K562 (cell line): Measurements from ENCODE around the gene LSM6. TPM values are rescaled to one million over a fixed set of nuclear protein-coding genes. Genes with fewer than 3 reads are reported as not detected.

Experiments used
- CAMTA2 ChIP-seq: fragments of 250-450 bp; sonication (Bioruptor Pico); conservative IDR thresholded peaks from 2 replicates; pipeline ENCODE4 v1.5.1; 2022
- HDAC8 ChIP-seq: fragments of 450-650 bp; IDR thresholded peaks from 2 replicates; pipeline ENCODE4 v1.6.1; 2016; ENCODE audit warnings: mild to moderate bottlenecking, missing genetic modification characterization, moderate library complexity, missing compliant biosample characterization
- IRF2 ChIP-seq: sonication (generic); formaldehyde crosslinking; IDR thresholded peaks from 2 replicates; pipeline ENCODE4 v1.8.1; 2022; ENCODE audit warnings: mild to moderate bottlenecking, missing genetic modification reagents
- KAT2B ChIP-seq: IDR thresholded peaks from one replicate; pipeline ENCODE4 v1.6.1; 2012; ENCODE audit warnings: low read depth, mild to moderate bottlenecking, control low read depth, inconsistent platforms, low read length, moderate library complexity
- KAT7 ChIP-seq: sonication (generic); formaldehyde crosslinking; IDR thresholded peaks from 2 replicates; pipeline ENCODE4 v1.8.0; 2022; ENCODE audit warnings: missing genetic modification reagents, mild to moderate bottlenecking, borderline replicate concordance
- MCM5 ChIP-seq: fragments of 450-650 bp; IDR thresholded peaks from 2 replicates; pipeline ENCODE4 v1.6.1; 2016; ENCODE audit warnings: low read depth
- MYBL2 ChIP-seq, 2 experiments: fragments of 450-650 bp in 1 of 2; sonication (generic) in 1 of 2; formaldehyde crosslinking in 1 of 2; IDR thresholded peaks; 2 replicates each; pipeline versions ENCODE4 v1.6.1 to v1.8.1; 2017 to 2022; ENCODE audit warnings: borderline replicate concordance in 1 of 2, inconsistent platforms in 1 of 2, low read depth in 1 of 2, mild to moderate bottlenecking in 1 of 2, missing genetic modification reagents in 1 of 2, moderate library complexity in 1 of 2
- MYC ChIP-seq, 2 experiments: fragments of 250-450 bp in 1 of 2; sonication (Bioruptor Pico) in 1 of 2; IDR thresholded peaks; 2 replicates each; pipeline versions ENCODE4 v1.5.1 to v1.6.1; 2012 to 2021; ENCODE audit warnings: low read depth in 2 of 2, borderline replicate concordance in 1 of 2, improper control_type of control experiment in 1 of 2, low read length in 1 of 2, mild to moderate bottlenecking in 1 of 2, moderate library complexity in 1 of 2
- NFYB ChIP-seq: IDR thresholded peaks from 2 replicates; pipeline ENCODE4 v1.6.1; 2011; ENCODE audit warnings: mild to moderate bottlenecking, moderate library complexity; ENCODE audit not compliant: insufficient read length; ENCODE audit errors: extremely low read depth
- NR1H2 ChIP-seq: sonication (generic); formaldehyde crosslinking; IDR thresholded peaks from 2 replicates; pipeline ENCODE4 v1.4.0; 2020; ENCODE audit warnings: mild to moderate bottlenecking, missing genetic modification reagents
- PHF8 ChIP-seq: fragments of 200-600 bp; sonication (generic); IDR thresholded peaks from 2 replicates; pipeline ENCODE4 v1.6.1; 2012; ENCODE audit warnings: mixed run types, mild to moderate bottlenecking, inconsistent platforms, low read length, moderate library complexity, borderline replicate concordance
- PHTF2 ChIP-seq: fragments of 250-450 bp; sonication (Bioruptor Pico); IDR thresholded peaks from 2 replicates; pipeline ENCODE4 v1.5.0; 2021; ENCODE audit warnings: mild to moderate bottlenecking
- SMARCA5 ChIP-seq: fragments of 450-650 bp; IDR thresholded peaks from 2 replicates; pipeline ENCODE4 v1.6.1; 2016
- TSC22D4 ChIP-seq: fragments of 450-650 bp; IDR thresholded peaks from 2 replicates; pipeline ENCODE4 v1.6.1; 2016; ENCODE audit warnings: missing genetic modification characterization, missing biosample characterization, control low read depth
- ZC3H4 ChIP-seq: sonication (generic); formaldehyde crosslinking; IDR thresholded peaks from 2 replicates; pipeline ENCODE4 v1.9.0; 2021; ENCODE audit warnings: missing genetic modification reagents, borderline replicate concordance
- ZFP1 ChIP-seq: fragments of 450-650 bp; formaldehyde crosslinking; IDR thresholded peaks from 2 replicates; pipeline ENCODE4 v1.4.0; 2020; ENCODE audit warnings: mild to moderate bottlenecking, mixed read lengths
- polyA plus RNA-seq, 8 experiments: library from polyadenylated mRNA; depleted of rRNA in 4 of 8; stranded (reverse) in 5 of 8; unstranded in 3 of 8; fragments of >200 nt; fragmentation: Nextera tagmentation in 2 of 8; fragmentation: Illumina TruSeq in 1 of 8; extraction: Ambion mirVana in 2 of 8; extraction: Trizol in 1 of 8; gene quantifications; 2 replicates each; pipeline versions ENCODE4 v1.2.1 to v1.2.3, GENCODE V29; 2011 to 2014; ENCODE audit warnings: inconsistent platforms in 1 of 8, missing spikeins in 1 of 8
- total RNA-seq, 7 experiments: library from RNA; depleted of rRNA in 6 of 7; stranded (reverse); fragments of >200 nt in 6 of 7; fragmentation: Illumina TruSeq in 2 of 7; extraction: Trizol in 2 of 7; gene quantifications; 2 replicates each; pipeline versions ENCODE4 v1.2.1 to v1.2.3, GENCODE V29; 2011 to 2021; ENCODE audit warnings: low replicate concordance in 1 of 7
- TF ChIP-seq, protein P1 (sequence below): fragments of 250-450 bp; sonication (Bioruptor Pico); IDR thresholded peaks from 2 replicates; pipeline ENCODE4 v1.5.0; 2021
- TF ChIP-seq, protein P2 (sequence below): sonication (generic); formaldehyde crosslinking; IDR thresholded peaks from 2 replicates; pipeline ENCODE4 v1.8.0; 2023; ENCODE audit warnings: mild to moderate bottlenecking, missing genetic modification reagents
- TF ChIP-seq, protein P3 (sequence below): sonication (generic); formaldehyde crosslinking; IDR thresholded peaks from 2 replicates; pipeline ENCODE4 v1.8.0; 2022; ENCODE audit warnings: missing genetic modification reagents, mild to moderate bottlenecking, moderate library complexity, borderline replicate concordance
- TF ChIP-seq, protein P4 (sequence below): fragments of 250-450 bp; sonication (Bioruptor Pico); IDR thresholded peaks from 2 replicates; pipeline ENCODE4 v1.8.0; 2021; ENCODE audit warnings: mild to moderate bottlenecking, moderate library complexity

LSM6 gene
- total and polyA plus RNA-seq, 9 of the 15 experiments (the other 6 are each of a cell fraction or from before 2014, with no cell fraction given) = 39.9 to 150 (median 97.4) TPM

DNA sequence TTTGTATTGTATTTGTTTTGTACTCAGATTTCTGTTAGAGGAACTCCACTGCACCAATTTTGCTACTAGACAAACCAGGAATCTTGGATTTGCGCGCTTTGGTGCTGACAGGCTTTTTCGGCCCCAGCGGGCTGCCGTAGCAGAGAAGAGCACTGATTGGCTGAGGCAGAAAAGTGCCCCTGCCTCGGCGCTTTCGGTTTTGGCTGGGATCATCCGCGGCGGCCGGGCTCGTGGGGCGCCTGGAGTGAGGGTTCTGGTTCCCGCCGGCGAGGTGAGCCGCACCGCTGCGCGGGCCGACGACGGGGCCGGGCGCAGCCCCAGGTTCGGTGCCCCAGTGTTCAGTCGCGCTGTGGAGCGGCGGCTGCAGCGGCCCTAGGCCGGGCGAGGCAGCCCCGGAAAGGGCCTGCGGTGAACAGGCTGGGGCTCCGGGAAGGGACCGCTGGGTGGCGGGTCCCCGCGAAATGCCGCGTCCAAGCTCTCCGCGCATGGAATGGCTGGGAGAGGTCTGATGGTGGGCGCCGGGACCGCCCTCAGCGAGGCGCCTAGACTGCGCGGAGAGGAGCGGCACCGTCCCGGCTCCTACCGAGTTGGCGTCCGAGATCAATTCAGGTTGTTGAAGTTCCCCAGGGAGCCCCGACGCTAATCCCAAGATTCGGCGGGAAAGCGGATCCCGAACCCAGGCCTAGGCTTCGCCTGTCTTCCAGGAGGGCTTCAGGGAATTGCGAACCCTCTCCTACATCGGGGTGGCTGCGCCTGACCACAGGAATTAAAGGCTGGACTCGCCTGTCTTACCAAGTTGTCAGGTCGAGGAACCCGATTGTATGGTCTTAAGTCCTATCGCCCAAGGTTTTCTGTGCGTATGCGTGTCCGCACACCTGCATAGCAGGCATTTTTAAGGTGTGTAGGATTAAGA is at the start of gene LSM6 (continued):
- TF ChIP-seq, protein P1, sequence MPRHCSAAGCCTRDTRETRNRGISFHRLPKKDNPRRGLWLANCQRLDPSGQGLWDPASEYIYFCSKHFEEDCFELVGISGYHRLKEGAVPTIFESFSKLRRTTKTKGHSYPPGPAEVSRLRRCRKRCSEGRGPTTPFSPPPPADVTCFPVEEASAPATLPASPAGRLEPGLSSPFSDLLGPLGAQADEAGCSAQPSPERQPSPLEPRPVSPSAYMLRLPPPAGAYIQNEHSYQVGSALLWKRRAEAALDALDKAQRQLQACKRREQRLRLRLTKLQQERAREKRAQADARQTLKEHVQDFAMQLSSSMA = no peak
- TF ChIP-seq, protein P2, sequence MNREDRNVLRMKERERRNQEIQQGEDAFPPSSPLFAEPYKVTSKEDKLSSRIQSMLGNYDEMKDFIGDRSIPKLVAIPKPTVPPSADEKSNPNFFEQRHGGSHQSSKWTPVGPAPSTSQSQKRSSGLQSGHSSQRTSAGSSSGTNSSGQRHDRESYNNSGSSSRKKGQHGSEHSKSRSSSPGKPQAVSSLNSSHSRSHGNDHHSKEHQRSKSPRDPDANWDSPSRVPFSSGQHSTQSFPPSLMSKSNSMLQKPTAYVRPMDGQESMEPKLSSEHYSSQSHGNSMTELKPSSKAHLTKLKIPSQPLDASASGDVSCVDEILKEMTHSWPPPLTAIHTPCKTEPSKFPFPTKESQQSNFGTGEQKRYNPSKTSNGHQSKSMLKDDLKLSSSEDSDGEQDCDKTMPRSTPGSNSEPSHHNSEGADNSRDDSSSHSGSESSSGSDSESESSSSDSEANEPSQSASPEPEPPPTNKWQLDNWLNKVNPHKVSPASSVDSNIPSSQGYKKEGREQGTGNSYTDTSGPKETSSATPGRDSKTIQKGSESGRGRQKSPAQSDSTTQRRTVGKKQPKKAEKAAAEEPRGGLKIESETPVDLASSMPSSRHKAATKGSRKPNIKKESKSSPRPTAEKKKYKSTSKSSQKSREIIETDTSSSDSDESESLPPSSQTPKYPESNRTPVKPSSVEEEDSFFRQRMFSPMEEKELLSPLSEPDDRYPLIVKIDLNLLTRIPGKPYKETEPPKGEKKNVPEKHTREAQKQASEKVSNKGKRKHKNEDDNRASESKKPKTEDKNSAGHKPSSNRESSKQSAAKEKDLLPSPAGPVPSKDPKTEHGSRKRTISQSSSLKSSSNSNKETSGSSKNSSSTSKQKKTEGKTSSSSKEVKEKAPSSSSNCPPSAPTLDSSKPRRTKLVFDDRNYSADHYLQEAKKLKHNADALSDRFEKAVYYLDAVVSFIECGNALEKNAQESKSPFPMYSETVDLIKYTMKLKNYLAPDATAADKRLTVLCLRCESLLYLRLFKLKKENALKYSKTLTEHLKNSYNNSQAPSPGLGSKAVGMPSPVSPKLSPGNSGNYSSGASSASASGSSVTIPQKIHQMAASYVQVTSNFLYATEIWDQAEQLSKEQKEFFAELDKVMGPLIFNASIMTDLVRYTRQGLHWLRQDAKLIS (CRISPR knock-in tag) = 0 out of 2 replicates have a peak, but pooled peaks have one; percentile 41
- TF ChIP-seq, protein P3, sequence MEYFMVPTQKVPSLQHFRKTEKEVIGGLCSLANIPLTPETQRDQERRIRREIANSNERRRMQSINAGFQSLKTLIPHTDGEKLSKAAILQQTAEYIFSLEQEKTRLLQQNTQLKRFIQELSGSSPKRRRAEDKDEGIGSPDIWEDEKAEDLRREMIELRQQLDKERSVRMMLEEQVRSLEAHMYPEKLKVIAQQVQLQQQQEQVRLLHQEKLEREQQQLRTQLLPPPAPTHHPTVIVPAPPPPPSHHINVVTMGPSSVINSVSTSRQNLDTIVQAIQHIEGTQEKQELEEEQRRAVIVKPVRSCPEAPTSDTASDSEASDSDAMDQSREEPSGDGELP (CRISPR knock-in tag) = peak; percentile 46; the same call in 1 of the 2 replicates
- TF ChIP-seq, protein P4, sequence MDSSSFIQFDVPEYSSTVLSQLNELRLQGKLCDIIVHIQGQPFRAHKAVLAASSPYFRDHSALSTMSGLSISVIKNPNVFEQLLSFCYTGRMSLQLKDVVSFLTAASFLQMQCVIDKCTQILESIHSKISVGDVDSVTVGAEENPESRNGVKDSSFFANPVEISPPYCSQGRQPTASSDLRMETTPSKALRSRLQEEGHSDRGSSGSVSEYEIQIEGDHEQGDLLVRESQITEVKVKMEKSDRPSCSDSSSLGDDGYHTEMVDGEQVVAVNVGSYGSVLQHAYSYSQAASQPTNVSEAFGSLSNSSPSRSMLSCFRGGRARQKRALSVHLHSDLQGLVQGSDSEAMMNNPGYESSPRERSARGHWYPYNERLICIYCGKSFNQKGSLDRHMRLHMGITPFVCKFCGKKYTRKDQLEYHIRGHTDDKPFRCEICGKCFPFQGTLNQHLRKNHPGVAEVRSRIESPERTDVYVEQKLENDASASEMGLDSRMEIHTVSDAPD = no peak
- TF ChIP-seq HDAC8 (tag) (no peak), KAT7 (CRISPR knock-in tag) (peak; percentile 79; the same call in 1 of the 2 replicates), TSC22D4 (no peak), ZC3H4 (no peak), NFYB (no peak), PHTF2 (no peak), PHF8 (peak; percentile 92), MYBL2 (IDR thresholded peaks at IDR 0.05; ENCODE audit: low read depth) (no peak), MYBL2 (CRISPR knock-in tag; IDR thresholded peaks at IDR 0.05; ENCODE audit: borderline replicate concordance) (no peak), KAT2B (no peak), IRF2 (CRISPR knock-in tag) (peak; percentile 46; the same call in 1 of the 2 replicates), MYC (IDR thresholded peaks at IDR 0.05; ENCODE audit: low read depth, low read length) (peak; percentile 61), MYC (CRISPR knock-in tag; IDR thresholded peaks at IDR 0.05; ENCODE audit: borderline replicate concordance, low read depth) (no peak), NR1H2 (CRISPR knock-in tag) (no peak), CAMTA2 (CRISPR knock-in tag) (no peak), ZFP1 (CRISPR knock-in tag) (no peak), MCM5 (no peak), SMARCA5 (no peak)
